Aorta (tissue), 5 donors: ENCODE results near the gene MAP7. TPM values are rescaled to one million over a fixed set of nuclear protein-coding genes. Genes with fewer than 3 reads are reported as not detected.

Experiments used
- ATAC-seq: fragments of 200-7000 bp; cut with Tn5 transposase; one replicate; pipeline ENCODE4 v1.9.1; 2022; ENCODE audit warnings: moderate library complexity; ENCODE audit not compliant: low FRiP score
- DNase-seq, 2 donors: peaks; one replicate each; pipeline ENCODE4 v3.0.0-alpha.2; 2020
- H3K27ac ChIP-seq, 2 donors: one replicate each; pipeline ENCODE4 v1.5.1; 2013; ENCODE audit warnings: low read length in 2 of 2, mild to moderate bottlenecking in 2 of 2, moderate library complexity in 2 of 2, control low read depth in 1 of 2, inconsistent platforms in 1 of 2, low read depth in 1 of 2
- H3K27me3 ChIP-seq, 2 donors: one replicate each; pipeline ENCODE4 v1.6.1; 2013; ENCODE audit warnings: control low read depth in 1 of 2, low read length in 1 of 2, mild to moderate bottlenecking in 1 of 2, moderate library complexity in 1 of 2; ENCODE audit not compliant: insufficient read depth in 2 of 2, control insufficient read depth in 1 of 2
- H3K36me3 ChIP-seq, 2 donors: one replicate each; pipeline ENCODE4 v1.6.1; 2013; ENCODE audit warnings: control low read depth in 1 of 2, low read length in 1 of 2, mild to moderate bottlenecking in 1 of 2; ENCODE audit not compliant: insufficient read depth in 2 of 2, control insufficient read depth in 1 of 2
- H3K4me1 ChIP-seq, 2 donors: one replicate each; pipeline ENCODE4 v1.6.1; 2013; ENCODE audit warnings: low read length in 2 of 2, control low read depth in 1 of 2, mild to moderate bottlenecking in 1 of 2, moderate library complexity in 1 of 2; ENCODE audit not compliant: insufficient read depth in 2 of 2, control insufficient read depth in 1 of 2
- H3K4me3 ChIP-seq, 2 donors: one replicate each; pipeline ENCODE4 v1.5.1; 2013; ENCODE audit warnings: low read length in 2 of 2, control low read depth in 1 of 2, mild to moderate bottlenecking in 1 of 2
- H3K9me3 ChIP-seq: one replicate; pipeline ENCODE4 v1.6.1; 2013; ENCODE audit warnings: mild to moderate bottlenecking, low read length; ENCODE audit not compliant: control insufficient read depth
- WGBS, 2 donors: extraction: QIAGEN DNeasy Blood & Tissue Kit; methylation state at CpG; one replicate each; pipeline ENCODE4 v1.1.7; 2013; 5-methylcytosine and 5-hydroxymethylcytosine counted together
- intact Hi-C, 2 donors: fragments of 100-400 bp; cut with DNase I; formaldehyde crosslinking; loops; one replicate each; pipeline versions ENCODE4 v1.14.2 to v1.15.0; 2022
- polyA plus RNA-seq, 2 donors: library from polyadenylated mRNA; stranded (reverse); fragments of 200-250 nt; gene quantifications; one replicate each; pipeline ENCODE4 v1.2.3, GENCODE V29; 2013
- total RNA-seq, 2 donors: library from RNA; stranded (reverse); fragmentation: NEBNext Ultra II Directional; extraction: Animal tissue kit (Norgen Biotek cat#: 25700); gene quantifications; one replicate each; pipeline ENCODE4 v1.2.1, GENCODE V29; 2021
- donor health status: healthy with polysubstance abuse.
- donor health status: Bipolar disorder and iron deficiency.
- donor health status: DM: no; HTN: no; CAD: no.
- donor health status: DM: no; HTN: no; CAD: no.
- donor health status: DM: yes; HTN: yes; CAD: no.

Gene MAP7
- total and polyA plus RNA-seq, 4 donors = 2.5 to 5.3 (median 3.3) TPM

GRCh38 chr6:136333824-136334464 is 216.3 kb downstream of the MAP7 start:
- WGBS, 2 donors = 93 to 97% methylated on average over 11 of the region's 11 CpGs
- Histone ChIP-seq H3K4me1 (no peaks in the 10 kb centered on the region), H3K4me3 (no peak overlapping the region), H3K9me3 (no peaks in the 10 kb centered on the region), H3K36me3 (no peaks in the 10 kb centered on the region), H3K27ac (no peak overlapping the region), H3K27me3 (no peaks in the 10 kb centered on the region)
- no peak for ATAC-seq
- intact Hi-C loops = no loop called here
- DNase-seq = no peak

- Histone ChIP-seq H3K36me3 (no peaks in the 10 kb centered on the region), H3K27ac (no peak overlapping the region), H3K27me3 (no peaks in the 10 kb centered on the region), H3K9me3 (no peaks in the 10 kb centered on the region), H3K4me3 (no peak overlapping the region), H3K4me1 (no peaks in the 10 kb centered on the region)
- DNase-seq (no peak), ATAC-seq (no peak)
- WGBS, 2 donors = 90 to 97% methylated on average over 1 of the region's 1 CpG
- intact Hi-C loops = no loop called here
Measured at GRCh38 chr6:136331461-136331860, 218.8 kb downstream of the MAP7 start.

- Histone ChIP-seq H3K27me3 (no peaks in the 10 kb centered on the region), H3K4me1 (no peaks in the 10 kb centered on the region), H3K27ac (no peak overlapping the region), H3K9me3 (no peaks in the 10 kb centered on the region), H3K4me3 (no peak overlapping the region), H3K36me3 (no peaks in the 10 kb centered on the region)
- WGBS, 2 donors = 95 to 99% methylated on average over 8 of the region's 8 CpGs
- intact Hi-C loops = no loop called here
- no peak for ATAC-seq
- DNase-seq = no peak
Measured at GRCh38 chr6:136330634-136331033, 219.6 kb downstream of the MAP7 start.

DNA sequence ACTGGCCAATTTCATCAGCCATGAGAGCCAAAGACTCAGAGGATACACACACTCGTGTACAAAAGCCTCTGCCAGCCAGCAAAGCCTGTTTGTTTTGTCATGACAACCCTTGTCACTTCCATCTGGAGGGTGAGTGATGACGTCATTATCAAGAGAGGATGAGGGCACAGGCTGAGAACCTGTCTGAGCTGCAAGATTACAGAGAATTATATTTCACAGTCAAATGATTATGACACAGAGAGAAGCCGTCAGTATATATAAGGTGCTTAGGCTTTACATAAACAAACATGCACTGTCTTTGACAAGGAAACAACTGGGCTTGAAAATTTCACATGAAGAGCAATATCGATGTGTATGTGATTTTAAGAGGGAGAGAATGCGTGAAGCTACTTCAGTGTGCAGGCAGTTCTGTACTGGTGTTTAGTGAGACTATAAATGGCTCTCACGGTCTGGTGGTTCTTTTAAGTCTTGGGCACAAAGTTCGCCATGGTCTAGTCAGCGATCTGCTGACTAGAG is 224.1 kb downstream of the MAP7 start:
- intact Hi-C loops = no loop called here
- no peaks in the 10 kb centered on the region for H3K4me1 ChIP-seq
- H3K9me3 ChIP-seq = no peaks in the 10 kb centered on the region
- H3K27me3 ChIP-seq = no peaks in the 10 kb centered on the region
- H3K27ac ChIP-seq = no peak overlapping the region
- 50 to 56% methylated on average over 8 of the region's 8 CpGs for WGBS, 2 donors
- H3K36me3 ChIP-seq = no peaks in the 10 kb centered on the region
- ATAC-seq (no peak), DNase-seq (no peak)
- H3K4me3 ChIP-seq = no peak overlapping the region

DNA sequence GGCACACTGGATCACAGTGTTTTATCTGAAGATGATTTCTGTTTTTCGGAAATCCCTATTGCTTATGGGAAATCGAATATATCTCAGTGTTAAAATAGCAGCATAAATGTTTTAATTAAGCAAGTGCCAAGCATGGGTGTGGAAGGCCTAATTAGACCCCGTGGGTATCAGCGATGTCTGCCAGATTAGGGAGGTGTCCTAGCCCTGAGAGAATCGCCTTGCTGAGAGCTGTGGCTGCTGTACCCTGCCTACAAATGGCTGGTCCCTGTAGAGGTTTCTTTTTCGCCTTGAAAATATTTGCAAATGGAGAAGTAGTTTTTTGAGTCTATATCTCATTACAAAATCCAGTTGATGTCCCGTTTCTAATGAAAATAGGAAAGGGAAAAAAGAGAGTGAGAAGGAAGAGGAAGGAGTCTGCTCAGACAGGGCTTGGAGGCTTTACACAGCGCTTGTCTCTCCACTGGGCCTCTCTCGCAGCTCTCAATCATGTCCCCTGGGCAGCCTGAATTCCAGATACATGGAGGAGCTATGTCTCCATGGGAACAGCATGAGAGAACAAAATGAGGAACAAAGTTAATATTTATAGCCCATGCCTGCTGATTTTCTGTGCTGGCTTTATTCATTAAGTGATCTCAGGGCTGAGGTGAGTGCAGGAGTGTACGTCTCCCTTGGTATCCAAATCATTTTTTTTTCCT is 225.4 kb downstream of the MAP7 start:
- Histone ChIP-seq H3K27me3 (no peaks in the 10 kb centered on the region), H3K27ac (no peak overlapping the region), H3K9me3 (no peaks in the 10 kb centered on the region), H3K4me1 (no peaks in the 10 kb centered on the region), H3K36me3 (no peaks in the 10 kb centered on the region), H3K4me3 (no peak overlapping the region)
- intact Hi-C loops = no loop called here
- WGBS, 2 donors = 80% methylated on average over 10 of the region's 10 CpGs
- DNase-seq (no peak), ATAC-seq (no peak)

- intact Hi-C loops = no loop called here
- H3K27ac ChIP-seq = no peak overlapping the region
- H3K9me3 ChIP-seq = no peaks in the 10 kb centered on the region
- no peaks in the 10 kb centered on the region for H3K27me3 ChIP-seq
- no peak overlapping the region for H3K4me3 ChIP-seq
- DNase-seq = no peak
- no peaks in the 10 kb centered on the region for H3K36me3 ChIP-seq
- 73% methylated on average over 10 of the region's 10 CpGs for WGBS, 2 donors
- no peaks in the 10 kb centered on the region for H3K4me1 ChIP-seq
- ATAC-seq = peak; percentile 75
Measured at GRCh38 chr6:136323431-136324112, 226.7 kb downstream of the MAP7 start.

GRCh38 chr6:136319732-136320131 is 230.5 kb downstream of the MAP7 start:
- ATAC-seq = no peak
- intact Hi-C loops = no loop called here
- DNase-seq = no peak

DNA sequence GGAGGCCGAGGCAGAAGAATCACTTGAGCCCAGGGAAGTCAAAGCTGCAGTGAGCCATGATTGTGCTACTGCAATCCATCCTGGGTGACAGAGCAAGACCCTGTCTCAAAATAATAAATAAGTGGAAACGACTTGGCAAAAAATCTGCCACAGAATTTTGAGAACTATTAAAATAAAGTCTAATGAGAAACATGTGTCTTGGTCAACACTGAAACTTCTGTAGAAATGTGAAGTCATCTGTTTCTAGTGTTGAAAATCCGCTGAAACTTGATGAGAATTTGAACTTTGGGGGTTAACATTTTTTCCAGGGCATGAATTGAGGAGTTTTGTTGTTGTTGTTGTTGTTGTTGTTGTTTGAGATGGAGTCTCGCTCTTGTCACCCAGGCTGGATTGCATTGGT is 231.5 kb downstream of the MAP7 start:
- intact Hi-C loops = no loop called here
- ATAC-seq = no peak
- Histone ChIP-seq H3K4me1 (peaks cover 0 to 2% of the 10 kb centered on the region in 2 donors), H3K4me3 (no peak overlapping the region), H3K27ac (no peak overlapping the region), H3K36me3 (no peaks in the 10 kb centered on the region), H3K27me3 (no peaks in the 10 kb centered on the region), H3K9me3 (no peaks in the 10 kb centered on the region)
- no peak for DNase-seq
- WGBS, 2 donors = 66 to 71% methylated on average over 4 of the region's 4 CpGs

More at GRCh38 chr6:136319732-136320131, 230.5 kb downstream of the MAP7 start:
- H3K4me1 ChIP-seq = peaks cover 0 to 2% of the 10 kb centered on the region in 2 donors
- no peaks in the 10 kb centered on the region for H3K36me3 ChIP-seq
- H3K4me3 ChIP-seq = no peak overlapping the region
- H3K27me3 ChIP-seq = no peaks in the 10 kb centered on the region
- H3K27ac ChIP-seq = no peak overlapping the region
- H3K9me3 ChIP-seq = no peaks in the 10 kb centered on the region
